Measurements from ENCODE around the gene NKAIN2. TPM values are rescaled to one million over a fixed set of nuclear protein-coding genes. Genes with fewer than 3 reads are reported as not detected.
"Not testable (repeated sequence)": the region's sequence is repeated elsewhere in the genome, so short reads cannot be mapped to it uniquely, and the experiment has no call there.

Gene NKAIN2
- polyA plus RNA-seq, 2 donors, result 0.02 TPM; not detected in 1

GRCh38 chr6:124163676-124164075, 360.0 kb downstream of the NKAIN2 start:
- WGBS, 2 donors, result 71 to 73% methylated on average over 3 of the region's 3 CpGs
- Histone ChIP-seq H3K9me3 (ENCODE audit: control insufficient read depth in 2 of 2, insufficient read depth in 1 of 2, low read depth in 1 of 2, low read length in 1 of 2) (no peaks in the 10 kb centered on the region), H3K27me3 (ENCODE audit: control insufficient read depth in 1 of 2, insufficient read depth in 2 of 2, low read length in 2 of 2) (no peaks in the 10 kb centered on the region), H3K4me3 (ENCODE audit: low read depth in 1 of 2, low read length in 2 of 2) (no peak overlapping the region), H3K4me1 (ENCODE audit: control insufficient read depth in 2 of 2, insufficient read depth in 2 of 2, low read length in 1 of 2) (no peaks in the 10 kb centered on the region), H3K36me3 (ENCODE audit: control insufficient read depth in 2 of 2, insufficient read depth in 2 of 2, low read length in 1 of 2) (no peaks in the 10 kb centered on the region), H3K27ac (ENCODE audit: low read depth in 2 of 2, low read length in 1 of 2) (no peak overlapping the region)

GRCh38 chr6:124164343-124164742, 360.7 kb downstream of the NKAIN2 start:
- H3K9me3 ChIP-seq (ENCODE audit: control insufficient read depth in 2 of 2, insufficient read depth in 1 of 2, low read depth in 1 of 2, low read length in 1 of 2), result no peaks in the 10 kb centered on the region
- H3K27ac ChIP-seq (ENCODE audit: low read depth in 2 of 2, low read length in 1 of 2), result no peak overlapping the region
- no peaks in the 10 kb centered on the region for H3K27me3 ChIP-seq (ENCODE audit: control insufficient read depth in 1 of 2, insufficient read depth in 2 of 2, low read length in 2 of 2)
- H3K4me3 ChIP-seq (ENCODE audit: low read depth in 1 of 2, low read length in 2 of 2), result no peak overlapping the region
- no peaks in the 10 kb centered on the region for H3K4me1 ChIP-seq (ENCODE audit: control insufficient read depth in 2 of 2, insufficient read depth in 2 of 2, low read length in 1 of 2)
- WGBS, 2 donors, result 78 to 82% methylated on average over 7 of the region's 7 CpGs
- H3K36me3 ChIP-seq (ENCODE audit: control insufficient read depth in 2 of 2, insufficient read depth in 2 of 2, low read length in 1 of 2), result no peaks in the 10 kb centered on the region

GRCh38 chr6:124167249-124167648, 363.6 kb downstream of the NKAIN2 start:
- not testable (repeated sequence) for H3K4me1 ChIP-seq (ENCODE audit: control insufficient read depth in 2 of 2, insufficient read depth in 2 of 2, low read length in 1 of 2); H3K4me3 ChIP-seq (ENCODE audit: low read depth in 1 of 2, low read length in 2 of 2); H3K27ac ChIP-seq (ENCODE audit: low read depth in 2 of 2, low read length in 1 of 2); H3K27me3 ChIP-seq (ENCODE audit: control insufficient read depth in 1 of 2, insufficient read depth in 2 of 2, low read length in 2 of 2); H3K36me3 ChIP-seq (ENCODE audit: control insufficient read depth in 2 of 2, insufficient read depth in 2 of 2, low read length in 1 of 2); H3K9me3 ChIP-seq (ENCODE audit: control insufficient read depth in 2 of 2, insufficient read depth in 1 of 2, low read depth in 1 of 2, low read length in 1 of 2)
- 79 to 83% methylated on average over 1 of the region's 1 CpG for WGBS, 2 donors

GRCh38 chr6:124190256-124190655, 386.6 kb downstream of the NKAIN2 start:
- no peak overlapping the region for H3K4me3 ChIP-seq (ENCODE audit: low read depth in 1 of 2, low read length in 2 of 2)
- H3K36me3 ChIP-seq (ENCODE audit: control insufficient read depth in 2 of 2, insufficient read depth in 2 of 2, low read length in 1 of 2), result no peaks in the 10 kb centered on the region
- H3K27me3 ChIP-seq (ENCODE audit: control insufficient read depth in 1 of 2, insufficient read depth in 2 of 2, low read length in 2 of 2), result no peaks in the 10 kb centered on the region
- peaks cover 0 to 3% of the 10 kb centered on the region in 2 donors for H3K9me3 ChIP-seq (ENCODE audit: control insufficient read depth in 2 of 2, insufficient read depth in 1 of 2, low read depth in 1 of 2, low read length in 1 of 2)
- no peak overlapping the region for H3K27ac ChIP-seq (ENCODE audit: low read depth in 2 of 2, low read length in 1 of 2)
- 52 to 55% methylated on average over 2 of the region's 2 CpGs for WGBS, 2 donors
- no peaks in the 10 kb centered on the region for H3K4me1 ChIP-seq (ENCODE audit: control insufficient read depth in 2 of 2, insufficient read depth in 2 of 2, low read length in 1 of 2)

- Histone ChIP-seq H3K36me3 (ENCODE audit: control insufficient read depth in 2 of 2, insufficient read depth in 2 of 2, low read length in 1 of 2) (no peaks in the 10 kb centered on the region), H3K4me1 (ENCODE audit: control insufficient read depth in 2 of 2, insufficient read depth in 2 of 2, low read length in 1 of 2) (no peaks in the 10 kb centered on the region), H3K9me3 (ENCODE audit: control insufficient read depth in 2 of 2, insufficient read depth in 1 of 2, low read depth in 1 of 2, low read length in 1 of 2) (peaks cover 0 to 3% of the 10 kb centered on the region in 2 donors), H3K27me3 (ENCODE audit: control insufficient read depth in 1 of 2, insufficient read depth in 2 of 2, low read length in 2 of 2) (no peaks in the 10 kb centered on the region), H3K4me3 (ENCODE audit: low read depth in 1 of 2, low read length in 2 of 2) (no peak overlapping the region), H3K27ac (ENCODE audit: low read depth in 2 of 2, low read length in 1 of 2) (no peak overlapping the region)
- 91 to 94% methylated on average over 8 of the region's 8 CpGs for WGBS, 2 donors
These were observed 389.5 kb downstream of the NKAIN2 start for GRCh38 chr6:124193132-124193531.

- Histone ChIP-seq H3K27ac (ENCODE audit: low read depth in 2 of 2, low read length in 1 of 2) (no peak overlapping the region), H3K27me3 (ENCODE audit: control insufficient read depth in 1 of 2, insufficient read depth in 2 of 2, low read length in 2 of 2) (no peaks in the 10 kb centered on the region), H3K9me3 (ENCODE audit: control insufficient read depth in 2 of 2, insufficient read depth in 1 of 2, low read depth in 1 of 2, low read length in 1 of 2) (peaks cover 0 to 3% of the 10 kb centered on the region in 2 donors), H3K36me3 (ENCODE audit: control insufficient read depth in 2 of 2, insufficient read depth in 2 of 2, low read length in 1 of 2) (no peaks in the 10 kb centered on the region), H3K4me1 (ENCODE audit: control insufficient read depth in 2 of 2, insufficient read depth in 2 of 2, low read length in 1 of 2) (no peaks in the 10 kb centered on the region), H3K4me3 (ENCODE audit: low read depth in 1 of 2, low read length in 2 of 2) (no peak overlapping the region)
- 72 to 83% methylated on average over 2 of the region's 2 CpGs for WGBS, 2 donors
These were observed 393.5 kb downstream of the NKAIN2 start for GRCh38 chr6:124197148-124197547.

GRCh38 chr6:124199286-124199685, 395.6 kb downstream of the NKAIN2 start:
- H3K9me3 ChIP-seq (ENCODE audit: control insufficient read depth in 2 of 2, insufficient read depth in 1 of 2, low read depth in 1 of 2, low read length in 1 of 2), result no peaks in the 10 kb centered on the region
- no peak overlapping the region for H3K4me3 ChIP-seq (ENCODE audit: low read depth in 1 of 2, low read length in 2 of 2)
- WGBS, 2 donors, result 43 to 46% methylated on average over 3 of the region's 3 CpGs
- H3K27me3 ChIP-seq (ENCODE audit: control insufficient read depth in 1 of 2, insufficient read depth in 2 of 2, low read length in 2 of 2), result no peaks in the 10 kb centered on the region
- no peak overlapping the region for H3K27ac ChIP-seq (ENCODE audit: low read depth in 2 of 2, low read length in 1 of 2)
- H3K4me1 ChIP-seq (ENCODE audit: control insufficient read depth in 2 of 2, insufficient read depth in 2 of 2, low read length in 1 of 2), result no peaks in the 10 kb centered on the region
- H3K36me3 ChIP-seq (ENCODE audit: control insufficient read depth in 2 of 2, insufficient read depth in 2 of 2, low read length in 1 of 2), result no peaks in the 10 kb centered on the region

GRCh38 chr6:124200661-124201060, 397.0 kb downstream of the NKAIN2 start:
- 80 to 87% methylated on average over 4 of the region's 4 CpGs for WGBS, 2 donors

GRCh38 chr6:124203101-124203811, 399.6 kb downstream of the NKAIN2 start:
- 76 to 78% methylated on average over 2 of the region's 2 CpGs for WGBS, 2 donors
- H3K9me3 ChIP-seq (ENCODE audit: control insufficient read depth in 2 of 2, insufficient read depth in 1 of 2, low read depth in 1 of 2, low read length in 1 of 2), result no peaks in the 10 kb centered on the region
- H3K27ac ChIP-seq (ENCODE audit: low read depth in 2 of 2, low read length in 1 of 2), result no peak overlapping the region

More at GRCh38 chr6:124200661-124201060, 397.0 kb downstream of the NKAIN2 start:
- no peaks in the 10 kb centered on the region for H3K9me3 ChIP-seq (ENCODE audit: control insufficient read depth in 2 of 2, insufficient read depth in 1 of 2, low read depth in 1 of 2, low read length in 1 of 2)
- H3K36me3 ChIP-seq (ENCODE audit: control insufficient read depth in 2 of 2, insufficient read depth in 2 of 2, low read length in 1 of 2), result no peaks in the 10 kb centered on the region
- no peaks in the 10 kb centered on the region for H3K4me1 ChIP-seq (ENCODE audit: control insufficient read depth in 2 of 2, insufficient read depth in 2 of 2, low read length in 1 of 2)
- H3K4me3 ChIP-seq (ENCODE audit: low read depth in 1 of 2, low read length in 2 of 2), result no peak overlapping the region
- no peaks in the 10 kb centered on the region for H3K27me3 ChIP-seq (ENCODE audit: control insufficient read depth in 1 of 2, insufficient read depth in 2 of 2, low read length in 2 of 2)
- no peak overlapping the region for H3K27ac ChIP-seq (ENCODE audit: low read depth in 2 of 2, low read length in 1 of 2)

GRCh38 chr6:124203812-124204167, 400.1 kb downstream of the NKAIN2 start:
- Histone ChIP-seq H3K9me3 (ENCODE audit: control insufficient read depth in 2 of 2, insufficient read depth in 1 of 2, low read depth in 1 of 2, low read length in 1 of 2) (no peaks in the 10 kb centered on the region), H3K27me3 (ENCODE audit: control insufficient read depth in 1 of 2, insufficient read depth in 2 of 2, low read length in 2 of 2) (no peaks in the 10 kb centered on the region), H3K36me3 (ENCODE audit: control insufficient read depth in 2 of 2, insufficient read depth in 2 of 2, low read length in 1 of 2) (no peaks in the 10 kb centered on the region), H3K4me1 (ENCODE audit: control insufficient read depth in 2 of 2, insufficient read depth in 2 of 2, low read length in 1 of 2) (no peaks in the 10 kb centered on the region), H3K27ac (ENCODE audit: low read depth in 2 of 2, low read length in 1 of 2) (no peak overlapping the region), H3K4me3 (ENCODE audit: low read depth in 1 of 2, low read length in 2 of 2) (no peak overlapping the region)
- 46 to 48% methylated on average over 2 of the region's 2 CpGs for WGBS, 2 donors

More at GRCh38 chr6:124203101-124203811, 399.6 kb downstream of the NKAIN2 start:
- Histone ChIP-seq H3K36me3 (ENCODE audit: control insufficient read depth in 2 of 2, insufficient read depth in 2 of 2, low read length in 1 of 2) (no peaks in the 10 kb centered on the region), H3K27me3 (ENCODE audit: control insufficient read depth in 1 of 2, insufficient read depth in 2 of 2, low read length in 2 of 2) (no peaks in the 10 kb centered on the region), H3K4me3 (ENCODE audit: low read depth in 1 of 2, low read length in 2 of 2) (no peak overlapping the region), H3K4me1 (ENCODE audit: control insufficient read depth in 2 of 2, insufficient read depth in 2 of 2, low read length in 1 of 2) (no peaks in the 10 kb centered on the region)
